K562 (cell line): Measurements from ENCODE around the gene WWC2. TPM values are rescaled to one million over a fixed set of nuclear protein-coding genes. Genes with fewer than 3 reads are reported as not detected.

ENCODE experiments used
- ATAC-seq: fragments of 200-7000 bp; cut with Tn5 transposase; 3 replicates; pipeline ENCODE4 v1.9.1; 2020; ENCODE audit warnings: moderate library complexity
- BruUV-seq: library from RNA; stranded (reverse); fragments of 400-500 nt; replicated peaks from 2 replicates; lab custom pipeline; 2021; lab: Mats Ljungman, UMichigan
- CTCF ChIA-PET: fragments of 300-600 bp; formaldehyde crosslinking; extraction: SDS; loops from one replicate; lab custom pipeline; 2021; ENCODE audit warnings: low intra/inter-chr PET ratio; lab: Yijun Ruan, JAX
- POLR2A ChIA-PET: fragments of 300-600, 350-650 bp; sonication (Branson Sonifier 250); formaldehyde crosslinking; extraction: SDS; loops from one replicate; lab custom pipeline; 2021; ENCODE audit warnings: antibody characterized with exemption, inconsistent platforms; lab: Yijun Ruan, JAX
- DNase-seq, 4 experiments: peaks; one replicate each; pipeline versions ENCODE4 v3.0.0 to v3.0.0-alpha.2; 2011 to 2018; ENCODE audit warnings: low spot score in 3 of 4, mixed read lengths in 3 of 4; ENCODE audit errors: extremely low read depth in 1 of 4
- FAIRE-seq: peaks from 2 replicates; lab custom pipeline; 2011; peaks lifted over from hg19 to GRCh38; lab: Jason Lieb, UNC
- H2AFZ ChIP-seq: 2 replicates; pipeline ENCODE4 v1.6.0; 2011; ENCODE audit warnings: low read depth, low read length, control low read depth, inconsistent platforms
- H3K27ac ChIP-seq: fragments of 200-600 bp; 3 replicates; pipeline ENCODE4 v1.8.0; 2011; ENCODE audit warnings: low read depth, mild to moderate bottlenecking, control low read depth, inconsistent platforms, low read length, moderate library complexity, mixed read lengths; ENCODE audit errors: extremely low read depth
- H3K27me3 ChIP-seq, 2 experiments: fragments of 300-600 bp in 1 of 2; 2 replicates in 1 of 2; 3 replicates in 1 of 2; pipeline versions ENCODE4 v1.6.0 to v1.8.0; 2011; ENCODE audit warnings: inconsistent platforms in 2 of 2, low read length in 2 of 2, mild to moderate bottlenecking in 1 of 2, mixed read lengths in 1 of 2, moderate library complexity in 1 of 2; ENCODE audit not compliant: control insufficient read depth in 2 of 2, insufficient read depth in 2 of 2
- H3K36me3 ChIP-seq: fragments of 300-600 bp; 3 replicates; pipeline ENCODE4 v1.8.0; 2011; ENCODE audit warnings: mild to moderate bottlenecking, low read length, inconsistent platforms; ENCODE audit not compliant: control insufficient read depth, insufficient read depth
- H3K4me1 ChIP-seq, 2 experiments: fragments of 200-600 bp in 1 of 2; replicated peaks in 1 of 2; 2 replicates in 1 of 2; 3 replicates in 1 of 2; pipeline versions ENCODE4 v1.5.1 to v1.8.0; 2011; ENCODE audit warnings: inconsistent platforms in 2 of 2, low read length in 2 of 2, mild to moderate bottlenecking in 1 of 2, mixed read lengths in 1 of 2, moderate library complexity in 1 of 2; ENCODE audit not compliant: control insufficient read depth in 2 of 2, insufficient read depth in 2 of 2
- H3K4me2 ChIP-seq: 2 replicates; pipeline ENCODE4 v1.6.1; 2011; ENCODE audit warnings: low read length, control low read depth, inconsistent platforms, mixed read lengths; ENCODE audit not compliant: insufficient read depth
- H3K4me3 ChIP-seq: fragments of 200-600 bp; sonication (generic), shearing (Covaris generic); 2 replicates; pipeline ENCODE4 v1.5.1; 2016; ENCODE audit warnings: control low read depth, inconsistent platforms
- H3K79me2 ChIP-seq: fragments of 200-600 bp; 3 replicates; pipeline ENCODE4 v1.8.0; 2011; ENCODE audit warnings: low read length, inconsistent platforms; ENCODE audit not compliant: control insufficient read depth, insufficient read depth
- H3K9ac ChIP-seq, 2 experiments: 2 replicates each; pipeline versions ENCODE4 v1.6.0 to v1.6.1; 2011; ENCODE audit warnings: low read depth in 2 of 2, low read length in 2 of 2, control low read depth in 1 of 2, inconsistent platforms in 1 of 2, mild to moderate bottlenecking in 1 of 2, mixed read lengths in 1 of 2; ENCODE audit not compliant: insufficient read depth in 1 of 2
- H3K9me1 ChIP-seq: one replicate; pipeline ENCODE4 v1.6.0; 2011; ENCODE audit warnings: inconsistent platforms, mild to moderate bottlenecking, low read length, moderate library complexity; ENCODE audit not compliant: control insufficient read depth, insufficient read depth
- H3K9me3 ChIP-seq: replicated peaks from 2 replicates; pipeline ENCODE4 v1.5.1; 2011; ENCODE audit warnings: low read depth, low read length, inconsistent platforms; ENCODE audit not compliant: control insufficient read depth, insufficient read depth
- H4K20me1 ChIP-seq: replicated peaks from 2 replicates; pipeline ENCODE4 v1.6.1; 2011; ENCODE audit warnings: low read length, inconsistent platforms, mixed read lengths; ENCODE audit not compliant: control insufficient read depth, insufficient read depth
- ARID2 ChIP-seq: fragments of 450-650 bp; IDR thresholded peaks from 2 replicates; pipeline ENCODE4 v1.6.1; 2017; ENCODE audit warnings: antibody characterized with exemption, mild to moderate bottlenecking
- ATF2 ChIP-seq: sonication (generic); formaldehyde crosslinking; IDR thresholded peaks from 2 replicates; pipeline ENCODE4 v1.8.1; 2022; ENCODE audit warnings: missing genetic modification reagents
- BMI1 ChIP-seq: fragments of 150-350 bp; IDR thresholded peaks from 2 replicates; pipeline ENCODE4 v1.6.1; 2014; ENCODE audit warnings: low read length
- CCAR2 ChIP-seq: fragments of 200-400 bp; formaldehyde crosslinking; IDR thresholded peaks from 2 replicates; pipeline ENCODE4 v1.6.1; 2017; ENCODE audit warnings: mild to moderate bottlenecking, low read depth, low read length
- HMGN3 ChIP-seq: IDR thresholded peaks from 2 replicates; pipeline ENCODE4 v1.6.1; 2011; ENCODE audit warnings: borderline replicate concordance, low read depth, mild to moderate bottlenecking, mixed read lengths, low read length; ENCODE audit not compliant: insufficient read length; ENCODE audit errors: extremely low read depth
- MAX ChIP-seq: sonication (generic); formaldehyde crosslinking; IDR thresholded peaks from 2 replicates; pipeline ENCODE4 v1.9.0; 2022; ENCODE audit warnings: mild to moderate bottlenecking, missing genetic modification reagents
- MCM7 ChIP-seq, 2 experiments: fragments of 450-650 bp; IDR thresholded peaks; 2 replicates each; pipeline ENCODE4 v1.6.1; 2016 to 2018
- NR3C1 ChIP-seq: sonication (generic); formaldehyde crosslinking; IDR thresholded peaks from 2 replicates; pipeline ENCODE4 v1.8.1; 2022; ENCODE audit warnings: missing genetic modification reagents
- PHF20 ChIP-seq: fragments of 450-650 bp; IDR thresholded peaks from 2 replicates; pipeline ENCODE4 v1.6.1; 2018; ENCODE audit not compliant: partially characterized antibody
- RFX7 ChIP-seq: fragments of 250-450 bp; sonication (Bioruptor Pico); IDR thresholded peaks from 2 replicates; pipeline ENCODE4 v1.5.1; 2021; ENCODE audit warnings: mild to moderate bottlenecking
- WGBS: fragments of 100-300 bp; shearing (Covaris generic); methylation state at CpG from one replicate; pipeline ENCODE4 v1.1.6; 2016; ENCODE audit warnings: low coverage, mixed read lengths; ENCODE audit not compliant: insufficient coverage; ENCODE audit errors: missing lambda C conversion rate; 5-methylcytosine and 5-hydroxymethylcytosine counted together
- in situ Hi-C: fragments of 300-500 bp; cut with MboI; formaldehyde crosslinking; loops from 4 replicates; pipeline ENCODE4 v1.15.0; 2018; ENCODE audit warnings: inconsistent platforms, mixed read lengths
- intact Hi-C: fragments of 100-400 bp; cut with micrococcal nuclease; formaldehyde crosslinking; loops from 2 replicates; pipeline ENCODE4 v1.14.2; 2022
- polyA plus RNA-seq, 8 experiments: library from polyadenylated mRNA; depleted of rRNA in 4 of 8; stranded (reverse) in 5 of 8; unstranded in 3 of 8; fragments of >200 nt; fragmentation: Nextera tagmentation in 2 of 8; fragmentation: Illumina TruSeq in 1 of 8; extraction: Ambion mirVana in 2 of 8; extraction: Trizol in 1 of 8; gene quantifications; 2 replicates each; pipeline versions ENCODE4 v1.2.1 to v1.2.3, GENCODE V29; 2011 to 2014; ENCODE audit warnings: inconsistent platforms in 1 of 8, missing spikeins in 1 of 8
- total RNA-seq, 7 experiments: library from RNA; depleted of rRNA in 6 of 7; stranded (reverse); fragments of >200 nt in 6 of 7; fragmentation: Illumina TruSeq in 2 of 7; extraction: Trizol in 2 of 7; gene quantifications; 2 replicates each; pipeline versions ENCODE4 v1.2.1 to v1.2.3, GENCODE V29; 2011 to 2021; ENCODE audit warnings: low replicate concordance in 1 of 7

Gene WWC2
- total and polyA plus RNA-seq, 9 of the 15 experiments (the other 6 are each of a cell fraction or from before 2014, with no cell fraction given) = 3.7 to 39.4 (median 19.6) TPM

- no TSS peak for BruUV-seq
- H4K20me1 ChIP-seq = no peaks in the 10 kb centered on the region
- ChIA-PET CTCF (interaction anchor here (3.4 kb wide), 1 partner anchor 174 kb away, joined by 29 read pairs; no protein-coding TSS in a partner anchor), POLR2A (no interaction called here)
- no peak for DNase-seq
- peaks cover 22% of the 10 kb centered on the region; the same call in 2 of the 3 replicates for H3K36me3 ChIP-seq
- no peaks in the 10 kb centered on the region for H3K9me3 ChIP-seq
- H3K27me3 ChIP-seq = no peaks in the 10 kb centered on the region
- H3K79me2 ChIP-seq = no peaks in the 10 kb centered on the region
- no peak for FAIRE-seq
- in situ Hi-C loops = no loop called here
- no peaks in the 10 kb centered on the region for H3K9me1 ChIP-seq
- 52% methylated on average over 2 of the region's 2 CpGs for WGBS
- no peaks in the 10 kb centered on the region; a peak in 1 of 5 replicates for H3K4me1 ChIP-seq
- H3K27ac ChIP-seq = no peak overlapping the region
- no peak overlapping the region for H2AFZ ChIP-seq
- no peak overlapping the region for H3K4me3 ChIP-seq
- intact Hi-C loops = no loop called here
- no peak overlapping the region for H3K9ac ChIP-seq
- TF ChIP-seq BMI1 (no peak), NR3C1 (CRISPR knock-in tag) (no peak), CCAR2 (no peak), PHF20 (no peak), ATF2 (no peak), ARID2 (no peak), HMGN3 (no peak), RFX7 (no peak), MCM7 (IDR thresholded peaks at IDR 0.05) (no peak), MAX (CRISPR knock-in tag) (no peak)
- H3K4me2 ChIP-seq = no peak overlapping the region
- ATAC-seq = no peak
These were observed 149.1 kb downstream of the WWC2 start for GRCh38 chr4:183248201-183248600.
